HAP-1 (cell line): ENCODE results near the gene R3HCC1L.

Source experiments
- DNase-seq, 2 experiments: peaks; one replicate each; pipeline ENCODE4 v3.0.0-alpha.2; 2016 to 2020; ENCODE audit warnings: low spot score in 2 of 2
- H3K27me3 ChIP-seq: fragments of 250-450 bp; sonication (Bioruptor Pico); 2 replicates; pipeline ENCODE4 v1.5.1; 2020; ENCODE audit warnings: low read depth, mild to moderate bottlenecking, moderate library complexity
- H3K36me3 ChIP-seq: fragments of 250-450 bp; sonication (Bioruptor Pico); replicated peaks from 2 replicates; pipeline ENCODE4 v1.5.1; 2020; ENCODE audit warnings: mild to moderate bottlenecking
- H3K4me1 ChIP-seq: fragments of 250-450 bp; sonication (Bioruptor Pico); 2 replicates; pipeline ENCODE4 v1.5.1; 2020; ENCODE audit warnings: mild to moderate bottlenecking
- H3K4me3 ChIP-seq: fragments of 250-450 bp; sonication (Bioruptor Pico); 2 replicates; pipeline ENCODE4 v1.5.1; 2020; ENCODE audit warnings: mild to moderate bottlenecking, moderate library complexity
- H3K9me3 ChIP-seq: fragments of 250-450 bp; sonication (Bioruptor Pico); 2 replicates; pipeline ENCODE4 v1.5.1; 2020; ENCODE audit warnings: mild to moderate bottlenecking, moderate library complexity
- in situ Hi-C: fragments of 300-500 bp; cut with MboI; formaldehyde crosslinking; loops from 3 replicates; pipeline ENCODE4 v1.14.3; 2020; ENCODE audit warnings: low sequenced_read_pairs, inconsistent platforms, mixed read lengths

The R3HCC1L gene

GRCh38 chr10:98267069-98267893 is 132.8 kb downstream of the R3HCC1L start:
- DNase-seq: no peak
- H3K4me1 ChIP-seq: 0 out of 2 replicates have a peak, but pooled peaks cover 2% of the 10 kb centered on the region
- H3K4me3 ChIP-seq: peak overlapping the region; percentile 6; the same call in 1 of the 2 replicates
- H3K27me3 ChIP-seq: no peaks in the 10 kb centered on the region
- H3K9me3 ChIP-seq: no peaks in the 10 kb centered on the region
- in situ Hi-C loops: no loop called here
- no peaks in the 10 kb centered on the region for H3K36me3 ChIP-seq

- Histone ChIP-seq H3K4me3 (peak within 1 kb of the TSS; percentile 19), H3K36me3 (no peaks in the 10 kb centered on the region), H3K4me1 (0 out of 2 replicates have a peak, but pooled peaks cover 2% of the 10 kb centered on the region), H3K27me3 (no peaks in the 10 kb centered on the region), H3K9me3 (no peaks in the 10 kb centered on the region)
- in situ Hi-C loops: no loop called here
- peak in 1 of 2 experiments; percentile 26 for DNase-seq
These were observed 133.6 kb downstream of the R3HCC1L start, which contains the start of gene LOXL4 for GRCh38 chr10:98267894-98268693. Gene LOXL4 (minus strand): TSS chr10:98268194. CDS start chr10:98263019, 5,175 bp downstream.

DNA sequence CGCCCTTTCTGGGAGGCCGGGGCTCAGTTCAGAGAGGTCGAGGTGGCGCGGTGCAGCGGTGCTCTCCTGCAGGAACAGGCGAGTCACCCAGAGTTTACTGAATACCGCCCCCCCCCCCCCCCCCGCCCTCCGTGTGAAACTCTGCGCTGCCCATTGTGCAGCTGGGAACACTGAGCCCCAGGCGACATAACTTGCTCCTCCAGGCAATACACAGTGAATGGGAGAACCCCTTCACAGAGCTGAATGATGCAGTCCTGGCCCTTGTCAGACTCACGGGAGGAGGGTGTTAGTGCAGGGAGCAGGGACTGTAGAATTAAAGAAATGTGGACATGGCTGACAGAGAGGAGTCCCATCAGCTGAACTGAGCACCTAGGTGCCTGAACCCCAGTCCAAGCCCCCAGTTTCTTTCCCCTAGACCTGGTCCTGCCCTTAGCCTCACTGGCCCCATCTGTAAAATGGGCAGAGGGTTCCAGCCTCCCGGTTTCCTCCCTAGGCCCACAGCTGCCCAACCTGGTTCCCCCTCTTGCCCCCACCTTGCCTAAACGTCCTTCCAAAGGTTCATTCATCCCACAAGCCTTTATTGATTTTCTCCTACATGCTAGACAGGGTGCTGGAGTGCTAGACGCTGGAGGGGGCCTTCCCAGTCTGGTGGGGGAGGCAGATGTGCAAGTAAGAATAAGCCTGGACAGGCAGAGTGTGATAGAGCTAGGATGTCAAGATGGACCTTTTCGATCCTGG is 134.4 kb downstream of the R3HCC1L start:
- Histone ChIP-seq H3K9me3 (no peaks in the 10 kb centered on the region), H3K27me3 (no peaks in the 10 kb centered on the region), H3K4me3 (peak overlapping the region; percentile 19; the same call in 1 of the 2 replicates), H3K4me1 (0 out of 2 replicates have a peak, but pooled peaks cover 2% of the 10 kb centered on the region), H3K36me3 (no peaks in the 10 kb centered on the region)
- in situ Hi-C loops: no loop called here
- DNase-seq: no peak

GRCh38 chr10:98269435-98269912 is 135.0 kb downstream of the R3HCC1L start:
- Histone ChIP-seq H3K4me1 (0 out of 2 replicates have a peak, but pooled peaks cover 2% of the 10 kb centered on the region), H3K36me3 (no peaks in the 10 kb centered on the region), H3K4me3 (no peak overlapping the region), H3K27me3 (no peaks in the 10 kb centered on the region), H3K9me3 (no peaks in the 10 kb centered on the region)
- peak in 1 of 2 experiments; percentile 30 for DNase-seq
- in situ Hi-C loops: no loop called here

DNA sequence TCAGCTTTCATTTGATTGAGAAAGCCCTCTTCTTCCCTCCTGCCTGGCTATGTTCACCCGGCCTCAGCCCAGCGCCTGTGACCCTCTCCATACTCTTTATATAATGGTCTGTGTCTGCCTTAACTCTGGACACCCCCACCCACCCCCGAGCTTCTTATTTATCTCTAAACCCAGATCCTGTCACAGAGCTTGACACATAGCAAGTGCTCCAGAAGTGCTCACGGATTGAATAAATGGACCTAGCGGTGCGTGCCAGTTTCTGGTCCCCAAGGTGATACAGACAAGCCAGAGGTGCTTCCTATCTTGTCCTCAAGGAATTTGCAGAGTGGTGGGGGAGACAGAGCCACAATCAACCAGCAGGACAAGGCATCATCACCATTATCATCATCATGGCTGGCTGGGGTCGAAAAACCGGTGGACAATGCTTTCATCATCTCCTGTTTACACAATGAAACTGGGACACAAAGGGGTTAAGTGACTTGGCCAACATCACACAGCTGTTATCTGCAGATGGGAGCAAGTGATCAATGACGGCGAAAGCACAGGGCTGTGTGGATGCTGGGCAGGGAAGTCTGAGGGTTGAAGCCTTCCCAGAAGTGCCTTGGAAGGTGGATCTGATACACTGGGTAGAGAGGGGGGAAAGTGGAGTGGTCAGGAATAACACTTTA is 135.8 kb downstream of the R3HCC1L start:
- Histone ChIP-seq H3K36me3 (no peaks in the 10 kb centered on the region), H3K9me3 (no peaks in the 10 kb centered on the region), H3K27me3 (no peaks in the 10 kb centered on the region), H3K4me1 (0 out of 2 replicates have a peak, but pooled peaks cover 2% of the 10 kb centered on the region), H3K4me3 (no peak overlapping the region)
- in situ Hi-C loops: no loop called here
- no peak for DNase-seq

- in situ Hi-C loops: no loop called here
- DNase-seq: no peak
- no peaks in the 10 kb centered on the region for H3K27me3 ChIP-seq
- H3K36me3 ChIP-seq: no peaks in the 10 kb centered on the region
- 0 out of 2 replicates have a peak, but pooled peaks cover 2% of the 10 kb centered on the region for H3K4me1 ChIP-seq
- no peak overlapping the region for H3K4me3 ChIP-seq
- no peaks in the 10 kb centered on the region for H3K9me3 ChIP-seq
These were observed 136.3 kb downstream of the R3HCC1L start for GRCh38 chr10:98270786-98271185.

- no peak overlapping the region for H3K4me3 ChIP-seq
- H3K9me3 ChIP-seq: no peaks in the 10 kb centered on the region
- H3K36me3 ChIP-seq: no peaks in the 10 kb centered on the region
- in situ Hi-C loops: no loop called here
- H3K4me1 ChIP-seq: 0 out of 2 replicates have a peak, but pooled peaks cover 2% of the 10 kb centered on the region
- no peaks in the 10 kb centered on the region for H3K27me3 ChIP-seq
- no peak for DNase-seq
These were observed 137.8 kb downstream of the R3HCC1L start for GRCh38 chr10:98272245-98272644.

DNA sequence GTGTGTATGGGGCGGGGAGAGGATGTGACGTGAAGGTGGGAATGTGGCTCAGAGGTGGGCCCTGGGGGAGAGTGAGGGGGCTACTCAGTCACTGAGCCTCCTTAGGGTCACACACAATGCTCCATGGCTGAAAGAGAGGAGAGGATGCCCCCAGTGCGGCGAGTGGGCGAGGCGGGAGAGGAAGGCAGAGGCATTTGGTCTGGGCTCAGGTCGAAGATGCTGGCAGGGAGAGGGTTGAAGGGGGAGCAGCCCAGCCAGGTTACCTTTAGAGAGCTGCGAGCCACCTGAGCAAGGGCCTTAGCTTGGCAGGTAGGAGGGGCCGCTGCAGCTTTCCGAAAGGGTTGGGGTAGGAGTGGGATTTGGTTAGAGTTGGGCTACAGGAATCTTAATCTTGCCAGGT is 138.2 kb downstream of the R3HCC1L start:
- Histone ChIP-seq H3K4me1 (0 out of 2 replicates have a peak, but pooled peaks cover 2% of the 10 kb centered on the region), H3K36me3 (no peaks in the 10 kb centered on the region), H3K4me3 (no peak overlapping the region), H3K27me3 (no peaks in the 10 kb centered on the region), H3K9me3 (no peaks in the 10 kb centered on the region)
- no peak for DNase-seq
- in situ Hi-C loops: no loop called here

- Histone ChIP-seq H3K4me1 (0 out of 2 replicates have a peak, but pooled peaks cover 2% of the 10 kb centered on the region), H3K36me3 (no peaks in the 10 kb centered on the region), H3K9me3 (no peaks in the 10 kb centered on the region), H3K27me3 (no peaks in the 10 kb centered on the region), H3K4me3 (no peak overlapping the region)
- DNase-seq: no peak
- in situ Hi-C loops: no loop called here
These were observed 138.8 kb downstream of the R3HCC1L start for GRCh38 chr10:98273057-98273850.

DNA sequence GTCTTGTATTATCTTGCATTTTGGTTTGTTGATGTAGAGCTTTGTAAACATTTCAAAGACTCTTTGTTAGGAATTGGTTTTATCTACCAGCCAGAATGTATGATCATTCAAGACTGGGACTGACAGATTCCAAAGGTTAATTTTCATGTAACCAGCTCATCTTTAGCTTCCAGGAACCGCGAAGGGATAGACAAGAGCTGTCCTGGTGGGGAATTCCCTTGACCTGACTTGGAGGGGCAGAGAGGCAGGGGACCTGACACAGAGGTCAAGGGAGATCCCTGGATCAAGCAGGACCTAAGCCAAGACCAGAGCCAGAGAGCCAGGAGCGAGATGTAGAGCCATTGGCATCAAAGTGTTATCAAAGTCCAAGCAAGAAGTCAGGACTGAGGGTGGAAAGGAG is 140.1 kb downstream of the R3HCC1L start:
- in situ Hi-C loops: no loop called here
- Histone ChIP-seq H3K27me3 (no peaks in the 10 kb centered on the region), H3K9me3 (no peaks in the 10 kb centered on the region), H3K4me1 (no peaks in the 10 kb centered on the region), H3K36me3 (no peaks in the 10 kb centered on the region), H3K4me3 (no peak overlapping the region)
- DNase-seq: no peak

- no peak for DNase-seq
- Histone ChIP-seq H3K4me1 (no peaks in the 10 kb centered on the region), H3K4me3 (no peak overlapping the region), H3K36me3 (no peaks in the 10 kb centered on the region), H3K9me3 (no peaks in the 10 kb centered on the region), H3K27me3 (peaks cover 6% of the 10 kb centered on the region)
- in situ Hi-C loops: no loop called here
These were observed 141.9 kb downstream of the R3HCC1L start for GRCh38 chr10:98276311-98276710.

GRCh38 chr10:98285416-98285815 is 151.0 kb downstream of the R3HCC1L start:
- Histone ChIP-seq H3K4me1 (no peaks in the 10 kb centered on the region), H3K9me3 (no peaks in the 10 kb centered on the region), H3K36me3 (no peaks in the 10 kb centered on the region), H3K27me3 (no peaks in the 10 kb centered on the region), H3K4me3 (no peak overlapping the region)
- no peak for DNase-seq
- in situ Hi-C loops: no loop called here
